Measurements from ENCODE around the gene F8. TPM values are rescaled to one million over a fixed set of nuclear protein-coding genes. Genes with fewer than 3 reads are reported as not detected.

Gene F8
- total RNA-seq, 4 donors from 2014 or later: 21.1 to 56.3 (median 36.5) TPM

DNA sequence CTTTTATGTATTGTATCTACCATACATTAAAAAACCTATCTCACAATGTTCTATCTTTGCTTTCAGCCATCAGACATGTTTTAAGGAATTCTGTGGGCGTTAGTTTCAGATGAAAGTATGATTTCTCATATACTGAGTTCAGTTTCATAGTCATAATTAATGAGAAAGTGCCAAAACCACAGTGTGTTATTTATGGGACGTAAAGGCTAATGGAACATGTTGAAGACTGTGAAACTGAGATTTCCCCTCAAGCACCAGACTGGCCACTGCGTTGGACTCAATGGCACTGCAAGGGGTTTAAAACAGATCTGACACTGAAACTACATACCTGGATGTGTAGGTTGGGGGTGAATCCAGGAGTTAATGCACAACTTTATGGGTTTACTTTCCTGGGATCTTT, 32.0 kb downstream of the F8 start:
- TF ChIP-seq, protein P1, sequence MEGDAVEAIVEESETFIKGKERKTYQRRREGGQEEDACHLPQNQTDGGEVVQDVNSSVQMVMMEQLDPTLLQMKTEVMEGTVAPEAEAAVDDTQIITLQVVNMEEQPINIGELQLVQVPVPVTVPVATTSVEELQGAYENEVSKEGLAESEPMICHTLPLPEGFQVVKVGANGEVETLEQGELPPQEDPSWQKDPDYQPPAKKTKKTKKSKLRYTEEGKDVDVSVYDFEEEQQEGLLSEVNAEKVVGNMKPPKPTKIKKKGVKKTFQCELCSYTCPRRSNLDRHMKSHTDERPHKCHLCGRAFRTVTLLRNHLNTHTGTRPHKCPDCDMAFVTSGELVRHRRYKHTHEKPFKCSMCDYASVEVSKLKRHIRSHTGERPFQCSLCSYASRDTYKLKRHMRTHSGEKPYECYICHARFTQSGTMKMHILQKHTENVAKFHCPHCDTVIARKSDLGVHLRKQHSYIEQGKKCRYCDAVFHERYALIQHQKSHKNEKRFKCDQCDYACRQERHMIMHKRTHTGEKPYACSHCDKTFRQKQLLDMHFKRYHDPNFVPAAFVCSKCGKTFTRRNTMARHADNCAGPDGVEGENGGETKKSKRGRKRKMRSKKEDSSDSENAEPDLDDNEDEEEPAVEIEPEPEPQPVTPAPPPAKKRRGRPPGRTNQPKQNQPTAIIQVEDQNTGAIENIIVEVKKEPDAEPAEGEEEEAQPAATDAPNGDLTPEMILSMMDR (IDR thresholded peaks at IDR 0.05; ENCODE audit: low read depth): no peak

DNA sequence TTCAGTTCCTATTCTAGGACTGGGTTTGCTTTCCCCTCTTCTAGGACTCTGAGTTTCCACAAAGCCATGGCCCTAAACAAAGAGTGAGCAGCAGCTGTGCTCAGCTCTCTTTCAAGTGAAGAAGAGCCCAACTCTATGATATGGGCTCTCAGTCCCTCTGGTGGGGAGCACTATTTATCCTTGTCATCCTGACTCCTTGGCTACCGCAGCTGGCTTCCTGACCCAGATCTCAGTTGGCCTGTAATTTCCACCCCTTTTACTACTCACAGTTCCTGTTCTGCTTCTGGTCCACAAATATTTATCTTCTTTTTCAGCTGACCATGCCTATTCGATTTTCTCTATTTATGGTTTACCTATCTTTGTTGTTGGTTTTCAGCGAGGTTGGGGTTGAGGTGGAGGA, 33.8 kb downstream of the F8 start:
- TF ChIP-seq, protein P1 (IDR thresholded peaks at IDR 0.05; ENCODE audit: low read depth): no peak

DNA sequence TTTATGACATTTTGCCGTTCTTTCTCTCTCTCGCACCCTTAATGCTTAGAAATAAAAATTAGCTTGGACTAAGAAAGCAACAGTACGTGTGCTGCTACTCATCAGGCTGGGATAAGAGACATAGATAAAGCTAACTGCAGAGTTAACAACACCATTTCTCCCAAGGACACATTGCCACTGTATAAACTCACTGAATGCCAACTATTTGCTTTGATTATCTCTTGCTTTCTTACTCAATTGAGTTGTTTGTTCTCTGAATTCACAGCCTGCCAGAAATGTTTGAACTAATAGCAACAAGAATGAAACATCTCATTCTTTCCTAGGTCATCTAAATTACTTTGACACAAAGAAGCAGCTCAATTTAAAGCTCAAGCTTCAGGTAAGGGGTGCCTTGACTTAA, 34.6 kb downstream of the F8 start:
- TF ChIP-seq, protein P1 (IDR thresholded peaks at IDR 0.05; ENCODE audit: low read depth): no peak

DNA sequence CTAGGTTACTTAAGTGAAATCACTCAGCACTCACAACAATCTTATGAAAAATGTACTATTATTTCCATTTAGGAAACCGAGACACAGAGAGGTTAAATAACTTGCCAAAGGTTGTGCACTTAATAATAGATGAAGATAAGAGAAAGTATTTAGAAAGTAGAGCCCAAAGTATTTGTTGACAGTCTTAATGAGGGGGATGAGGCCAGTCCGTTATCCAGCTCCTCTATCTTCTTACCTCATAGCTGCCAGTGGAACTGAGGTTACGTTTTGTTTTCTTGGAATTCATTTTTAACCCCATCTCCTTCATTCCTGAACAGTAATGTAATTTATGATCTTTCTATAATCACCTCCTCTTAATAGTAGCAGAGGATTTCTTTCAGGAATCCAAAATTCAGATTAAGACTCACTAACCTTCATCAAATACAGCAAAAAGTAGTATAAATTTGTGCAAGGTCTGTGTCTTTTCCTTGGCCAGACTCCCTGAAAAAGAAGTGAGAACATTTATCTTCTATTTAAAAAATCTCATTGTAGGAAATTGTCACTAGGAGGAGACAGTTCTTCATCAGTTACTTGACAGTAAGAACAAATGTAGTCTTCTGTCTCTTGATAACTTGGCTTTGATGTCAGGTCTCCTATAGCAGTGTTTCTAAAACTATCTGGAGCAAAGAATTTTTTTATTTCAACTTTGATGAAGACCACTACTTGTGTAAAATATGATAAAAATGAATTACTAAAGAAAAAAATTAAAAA, 35.5 kb downstream of the F8 start:
- TF ChIP-seq, protein P1 (IDR thresholded peaks at IDR 0.05; ENCODE audit: low read depth): no peak

DNA sequence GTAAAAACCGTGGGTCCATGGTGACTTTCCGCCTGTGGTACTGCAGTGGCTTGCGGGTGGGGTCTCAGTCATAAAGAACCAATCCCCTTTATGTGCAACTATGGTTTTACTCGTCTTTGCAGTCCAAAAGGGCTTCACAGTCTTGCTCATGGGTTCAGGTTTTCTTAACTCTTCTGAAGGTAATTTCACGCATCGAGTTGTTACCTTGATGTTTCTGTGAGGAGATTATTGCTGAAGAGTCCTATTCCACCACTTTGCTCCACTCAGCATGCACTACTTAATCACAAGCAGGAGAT, 41.5 kb downstream of the F8 start:
- TF ChIP-seq, protein P1 (IDR thresholded peaks at IDR 0.05; ENCODE audit: low read depth): no peak

DNA sequence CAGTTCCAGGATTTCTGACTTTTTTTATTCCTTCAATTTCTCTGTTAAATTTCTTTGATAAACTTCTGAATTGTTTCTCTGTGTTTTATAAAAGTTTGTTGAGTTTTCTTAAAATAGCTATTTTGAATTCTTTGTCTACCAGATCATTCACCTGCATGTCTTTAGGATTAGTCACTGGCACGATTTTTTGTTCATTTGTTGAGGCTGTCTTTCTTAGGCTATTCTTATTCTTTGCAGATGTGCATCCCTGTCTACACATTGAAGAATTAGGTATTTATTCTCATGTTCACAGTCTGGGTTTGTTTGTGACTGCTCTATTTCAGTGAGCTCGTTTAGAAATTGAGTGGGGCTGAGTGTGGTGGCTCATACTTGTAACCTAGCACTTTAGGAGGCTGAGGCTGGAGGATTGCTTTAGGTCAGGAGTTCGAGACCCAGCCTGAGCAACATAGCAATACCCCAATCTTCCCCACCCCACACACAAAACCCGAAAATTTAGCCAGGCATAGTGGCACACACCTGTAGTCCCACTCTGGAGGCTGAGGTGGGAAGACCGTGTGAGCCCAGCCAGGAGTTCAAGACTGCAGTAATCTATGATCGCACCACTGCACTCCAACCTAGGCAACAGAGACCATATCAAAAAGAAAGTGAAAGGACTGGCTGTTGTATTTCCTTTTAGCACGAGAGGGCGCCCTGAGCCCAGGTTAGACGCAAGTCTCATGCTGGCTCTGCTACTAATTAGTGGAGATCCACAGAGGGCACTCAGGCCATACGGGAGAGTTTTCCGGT, 42.0 kb downstream of the F8 start:
- TF ChIP-seq, protein P1 (IDR thresholded peaks at IDR 0.05; ENCODE audit: low read depth): no peak

DNA sequence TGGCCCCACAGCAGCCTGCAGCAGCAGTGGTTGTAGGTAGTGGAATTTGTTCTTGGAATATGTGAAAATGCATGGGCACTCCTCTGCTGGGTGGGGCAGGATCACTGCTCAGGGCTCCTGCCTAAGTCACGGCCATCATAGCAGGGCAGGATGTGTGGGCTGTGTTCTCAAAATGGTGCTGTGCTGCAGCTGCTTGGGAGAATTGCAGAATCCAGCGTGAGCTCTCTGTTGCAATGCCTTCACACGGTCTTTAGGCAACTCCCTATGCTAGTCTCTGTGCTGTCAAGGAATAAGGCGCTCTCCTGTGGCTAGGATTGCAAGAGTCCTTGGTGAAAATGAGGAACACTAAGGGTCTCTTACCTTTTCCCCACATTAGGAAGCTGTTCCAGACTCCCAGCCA, 42.9 kb downstream of the F8 start:
- TF ChIP-seq, protein P1 (IDR thresholded peaks at IDR 0.05; ENCODE audit: low read depth): no peak
